Measurements from ENCODE around the gene RBM17. TPM values are rescaled to one million over a fixed set of nuclear protein-coding genes. Genes with fewer than 3 reads are reported as not detected.
A peak's percentile ranks its signal among the peaks of the same experiment; 100 is the strongest.
"Not testable (repeated sequence)": the region's sequence is repeated elsewhere in the genome, so short reads cannot be mapped to it uniquely, and the experiment has no call there.

The RBM17 gene
- polyA plus RNA-seq (2014; cell fraction: cytosol; rRNA removed) = 53.5 and 71.4 TPM in 2 replicates
- 213 and 282 TPM in 2 replicates for polyA plus RNA-seq (2014; cell fraction: nucleus; rRNA removed)

- peak; percentile 97 for DNase-seq (ENCODE audit: low spot score)
These were observed at the start of gene RBM17 for GRCh38 chr10:6088721-6089333. Gene RBM17 (plus strand): TSS chr10:6089034. CDS start chr10:6097066, 8,032 bp downstream.

- no peak for DNase-seq (ENCODE audit: low spot score)
These were observed 49.1 kb upstream of the RBM17 start for GRCh38 chr10:6039711-6040110.

- no peak for DNase-seq (ENCODE audit: low spot score)
These were observed 48.6 kb upstream of the RBM17 start for GRCh38 chr10:6040205-6040604.

- DNase-seq (ENCODE audit: low spot score) = not testable (repeated sequence)
These were observed 45.5 kb upstream of the RBM17 start for GRCh38 chr10:6043377-6043776.

GRCh38 chr10:6044060-6044459, 44.8 kb upstream of the RBM17 start:
- DNase-seq (ENCODE audit: low spot score) = no peak

- DNase-seq (ENCODE audit: low spot score) = no peak
These were observed 44.0 kb upstream of the RBM17 start for GRCh38 chr10:6044751-6045313.

- no peak for DNase-seq (ENCODE audit: low spot score)
These were observed 43.5 kb upstream of the RBM17 start for GRCh38 chr10:6045314-6045848.

- DNase-seq (ENCODE audit: low spot score) = no peak
These were observed 42.7 kb upstream of the RBM17 start for GRCh38 chr10:6045878-6046772.

GRCh38 chr10:6046773-6047611, 41.8 kb upstream of the RBM17 start:
- no peak for DNase-seq (ENCODE audit: low spot score)

- DNase-seq (ENCODE audit: low spot score) = no peak
These were observed 41.0 kb upstream of the RBM17 start for GRCh38 chr10:6047847-6048246.

- no peak for DNase-seq (ENCODE audit: low spot score)
These were observed 40.4 kb upstream of the RBM17 start for GRCh38 chr10:6048281-6049030.

- DNase-seq (ENCODE audit: low spot score) = no peak
These were observed 39.8 kb upstream of the RBM17 start for GRCh38 chr10:6049031-6049400.

- no peak for DNase-seq (ENCODE audit: low spot score)
These were observed 37.9 kb upstream of the RBM17 start for GRCh38 chr10:6050801-6051445.

GRCh38 chr10:6052247-6053221, 36.3 kb upstream of the RBM17 start:
- no peak for DNase-seq (ENCODE audit: low spot score)

- no peak for DNase-seq (ENCODE audit: low spot score)
These were observed 35.5 kb upstream of the RBM17 start for GRCh38 chr10:6053303-6053702.

- DNase-seq (ENCODE audit: low spot score) = no peak
These were observed 34.8 kb upstream of the RBM17 start for GRCh38 chr10:6053816-6054631.

- DNase-seq (ENCODE audit: low spot score) = no peak
These were observed 34.0 kb upstream of the RBM17 start for GRCh38 chr10:6054884-6055283.

GRCh38 chr10:6055929-6056328, 32.9 kb upstream of the RBM17 start:
- no peak for DNase-seq (ENCODE audit: low spot score)

Data from SK-N-DZ (cell line).